Right ventricle myocardium inferior (tissue), 1 donor: ENCODE data around the gene CTNNA3. TPM values are rescaled to one million over a fixed set of nuclear protein-coding genes. Genes with fewer than 3 reads are reported as not detected.
A peak's percentile ranks its signal among the peaks of the same experiment; 100 is the strongest.
"Not testable (repeated sequence)": the region's sequence is repeated elsewhere in the genome, so short reads cannot be mapped to it uniquely, and the experiment has no call there.

Experiments used
- ATAC-seq: fragments of 200-7000 bp; cut with Tn5 transposase; one replicate; pipeline ENCODE4 v1.9.1; 2020; ENCODE audit warnings: mild to moderate bottlenecking, moderate library complexity
- DNase-seq: peaks from one replicate; pipeline ENCODE4 v3.0.0; 2021; ENCODE audit errors: missing footprints
- intact Hi-C: fragments of 100-400 bp; cut with DNase I; formaldehyde crosslinking; loops from one replicate; pipeline ENCODE4 v1.11.0; 2022
- total RNA-seq: library from RNA; stranded (reverse); fragmentation: NEBNext Ultra II Directional; extraction: Animal tissue kit (Norgen Biotek cat#: 25700); gene quantifications from one replicate; pipeline ENCODE4 v1.2.1, GENCODE V29; 2021
- donor health status: DM: no; HTN: yes; CAD: no; lungs with severe emphysema.

The CTNNA3 gene
- total RNA-seq, 1 donor from 2014 or later, result 120 TPM

GRCh38 chr10:67537906-67538305 lies 158.1 kb downstream of the CTNNA3 start:
- no peak for ATAC-seq
- DNase-seq, result no peak
- intact Hi-C loops, result no loop called here

- intact Hi-C loops, result no loop called here
- no peak for DNase-seq
- no peak for ATAC-seq
Observed at GRCh38 chr10:67533376-67533775, 162.6 kb downstream of the CTNNA3 start.

- intact Hi-C loops, result not testable (repeated sequence)
Observed at GRCh38 chr10:67530990-67531389, 165.0 kb downstream of the CTNNA3 start.

GRCh38 chr10:67527351-67527750 lies 168.6 kb downstream of the CTNNA3 start:
- intact Hi-C loops, result loop anchor here (10.0 kb wide), 2 partner anchors 257 to 603 kb away; partner anchors contain the start of gene LRRTM3
- no peak for ATAC-seq
- no peak for DNase-seq

More at GRCh38 chr10:67530990-67531389, 165.0 kb downstream of the CTNNA3 start:
- not testable (repeated sequence) for ATAC-seq, DNase-seq

DNA sequence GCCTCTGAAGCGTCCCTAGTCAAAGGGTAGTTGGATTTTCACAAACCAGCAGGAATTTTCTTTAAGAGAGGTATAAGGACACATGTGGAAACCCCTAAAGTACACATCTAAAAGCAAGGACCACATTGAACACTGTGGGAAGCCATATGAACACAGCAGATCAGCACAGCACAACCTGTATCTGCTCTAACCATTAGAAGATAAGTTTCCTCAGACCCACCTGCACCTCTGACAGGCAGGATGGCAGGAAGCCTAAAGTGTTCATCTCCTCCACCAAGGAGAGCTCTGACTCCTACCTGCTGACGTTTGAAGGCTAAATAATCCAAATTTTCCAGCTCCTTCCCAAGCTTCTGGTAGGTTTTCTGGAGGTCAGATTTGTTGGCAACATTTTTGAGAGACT lies 174.4 kb downstream of the CTNNA3 start:
- intact Hi-C loops, result loop anchor here (10.0 kb wide), 2 partner anchors 263 to 597 kb away; partner anchors contain the start of gene LRRTM3

DNA sequence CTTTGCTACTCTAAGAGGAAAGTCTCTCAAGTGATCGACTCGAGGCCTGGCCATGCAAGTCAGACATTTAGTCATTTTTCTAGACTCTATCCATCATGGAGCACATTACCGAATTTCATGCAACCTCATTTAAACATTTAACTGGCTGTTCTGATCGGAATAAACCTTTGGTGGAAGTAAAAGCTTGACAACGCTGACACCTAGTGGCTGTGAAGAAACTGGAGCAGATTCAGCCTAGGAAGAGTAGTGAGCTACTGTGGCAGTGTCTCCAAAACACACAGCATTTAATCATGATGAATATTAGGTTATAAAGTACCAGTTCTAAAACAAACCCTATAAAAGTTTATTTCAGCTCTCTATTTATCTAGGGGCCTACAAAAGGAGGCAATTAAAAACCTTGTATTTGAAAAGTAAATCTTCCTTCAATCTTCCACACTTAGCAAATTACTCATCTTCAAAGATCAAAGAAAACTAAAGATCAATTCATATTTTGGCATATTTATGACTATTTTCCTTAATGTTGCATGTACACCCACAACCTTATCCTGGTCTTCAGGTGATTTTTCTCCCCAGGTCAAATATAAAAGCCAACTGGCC lies 175.0 kb downstream of the CTNNA3 start:
- no peak for DNase-seq
- ATAC-seq, result peak; percentile 80
- intact Hi-C loops, result loop anchor here (10.0 kb wide), 2 partner anchors 264 to 596 kb away; partner anchors contain the start of gene LRRTM3

More for the DNA sequence above, 174.4 kb downstream of the CTNNA3 start:
- no peak for DNase-seq
- ATAC-seq, result no peak

GRCh38 chr10:67519434-67519833 lies 176.6 kb downstream of the CTNNA3 start:
- DNase-seq (no peak), ATAC-seq (peak; percentile 54)
- intact Hi-C loops, result no loop called here

GRCh38 chr10:67518756-67519155 lies 177.2 kb downstream of the CTNNA3 start:
- DNase-seq (no peak), ATAC-seq (no peak)
- intact Hi-C loops, result no loop called here

- DNase-seq, result no peak
- intact Hi-C loops, result no loop called here
- no peak for ATAC-seq
Observed at GRCh38 chr10:67518043-67518442, 178.0 kb downstream of the CTNNA3 start.

GRCh38 chr10:67506757-67507091 lies 189.3 kb downstream of the CTNNA3 start:
- DNase-seq, result no peak
- intact Hi-C loops, result no loop called here
- no peak for ATAC-seq

- DNase-seq (no peak), ATAC-seq (peak; percentile 42)
- intact Hi-C loops, result no loop called here
Observed at GRCh38 chr10:67506083-67506756, 189.8 kb downstream of the CTNNA3 start.

DNA sequence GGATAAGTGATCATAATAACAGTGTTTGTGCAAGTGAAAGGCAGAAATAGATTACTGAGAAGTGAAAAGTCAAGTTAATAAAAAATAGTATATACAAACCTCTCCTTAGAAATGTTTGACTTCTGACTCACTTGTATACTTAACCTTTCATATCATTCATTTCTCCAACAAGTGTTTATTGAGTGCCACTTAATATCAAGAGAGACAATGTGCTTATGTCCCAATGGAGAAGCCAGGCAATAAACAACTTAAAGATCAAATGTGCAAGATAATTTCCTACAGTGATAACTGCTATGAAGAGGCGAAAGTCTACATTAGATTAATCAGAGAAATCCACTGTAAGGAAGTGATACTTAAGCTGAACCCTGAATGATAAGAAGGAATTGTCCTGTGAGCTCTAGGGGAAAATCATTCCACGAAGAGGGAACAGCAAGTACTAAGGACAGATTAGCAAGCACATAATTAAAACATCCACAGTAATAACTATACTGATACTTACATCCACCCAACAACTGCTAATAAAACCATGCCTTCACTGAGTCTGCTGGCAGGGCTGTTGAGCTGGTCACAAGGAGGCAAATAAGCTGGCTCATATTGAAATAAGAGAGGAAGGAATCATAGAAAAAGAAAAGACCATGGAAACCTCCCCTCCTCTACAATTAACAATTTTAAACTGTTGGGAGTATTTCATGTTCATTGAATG lies 203.5 kb downstream of the CTNNA3 start:
- ATAC-seq, result no peak
- intact Hi-C loops, result no loop called here
- no peak for DNase-seq

DNA sequence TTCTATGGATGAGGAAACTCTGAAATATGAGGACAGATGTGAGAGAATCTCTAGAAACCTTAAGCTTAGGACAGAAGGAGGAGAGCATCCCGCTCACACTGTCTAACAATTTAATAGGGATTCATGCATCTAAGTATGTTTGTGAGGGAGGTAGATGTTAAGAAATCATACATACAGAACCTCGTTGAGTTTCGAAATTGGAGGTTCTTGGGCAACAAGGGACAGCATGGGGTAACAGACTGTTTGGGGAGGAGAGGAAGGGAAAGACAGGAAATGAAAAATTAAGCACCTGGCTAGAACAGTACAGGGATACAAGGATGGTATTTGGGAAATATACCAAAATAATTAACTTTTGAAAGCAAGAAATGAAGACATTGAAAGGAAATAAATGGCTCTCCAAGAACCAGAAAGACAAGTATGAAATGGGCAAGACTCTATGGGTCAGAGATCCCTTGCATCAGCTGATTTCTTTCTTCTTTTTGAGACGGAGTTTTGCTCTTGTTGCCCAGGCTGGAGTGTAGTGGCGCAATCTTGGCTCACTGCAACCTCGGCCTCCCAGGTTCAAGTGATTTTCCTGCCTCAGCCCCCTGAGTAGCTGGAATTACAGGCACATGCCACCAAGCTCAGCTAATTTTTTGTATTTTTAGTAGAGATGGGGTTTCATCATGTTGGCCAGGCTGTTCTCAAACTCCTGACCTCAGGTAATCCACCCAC lies 207.9 kb downstream of the CTNNA3 start:
- intact Hi-C loops, result no loop called here
- DNase-seq (no peak), ATAC-seq (no peak)

DNA sequence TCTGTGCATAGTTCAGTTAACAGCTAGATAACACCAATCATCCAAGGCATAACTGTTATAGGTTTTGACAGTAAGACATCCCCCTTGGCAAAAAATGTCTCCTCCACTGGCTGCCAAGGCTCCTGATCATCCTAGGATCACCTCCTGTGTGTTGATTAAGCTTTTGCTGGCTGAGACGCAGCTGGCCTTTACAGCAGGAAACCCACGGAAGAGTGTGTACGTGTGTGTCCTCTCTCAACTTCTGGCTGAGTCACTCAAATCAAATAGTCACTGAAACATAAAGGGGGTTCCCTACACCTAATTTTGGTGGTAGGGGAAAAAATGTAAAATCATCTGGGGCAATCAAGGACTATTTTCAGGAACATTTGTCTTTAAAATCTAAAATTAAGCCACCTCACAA lies 208.8 kb downstream of the CTNNA3 start:
- DNase-seq, result no peak
- intact Hi-C loops, result no loop called here
- no peak for ATAC-seq

DNA sequence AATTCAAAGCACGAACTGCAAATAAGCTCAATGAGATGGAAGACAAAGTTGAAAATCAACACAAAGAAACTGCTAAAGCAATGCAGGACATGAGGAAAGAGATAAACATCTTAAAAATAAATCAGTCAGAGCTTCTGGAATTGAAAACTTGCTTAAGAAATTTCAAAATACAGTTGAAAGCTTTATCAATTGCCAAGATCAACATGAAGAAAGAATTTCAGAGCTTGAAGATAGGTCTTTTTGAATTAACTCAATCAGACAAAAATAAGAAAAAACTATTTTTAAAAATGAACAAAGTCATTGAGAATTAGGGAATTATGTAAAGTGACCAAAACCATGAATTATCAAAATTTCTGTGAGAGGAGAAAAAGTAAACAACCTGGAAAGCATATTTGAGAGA lies 218.1 kb downstream of the CTNNA3 start:
- DNase-seq (no peak), ATAC-seq (no peak)
- intact Hi-C loops, result no loop called here

- intact Hi-C loops, result no loop called here
- ATAC-seq (no peak), DNase-seq (no peak)
Observed at GRCh38 chr10:67476201-67476600, 219.8 kb downstream of the CTNNA3 start.

DNA sequence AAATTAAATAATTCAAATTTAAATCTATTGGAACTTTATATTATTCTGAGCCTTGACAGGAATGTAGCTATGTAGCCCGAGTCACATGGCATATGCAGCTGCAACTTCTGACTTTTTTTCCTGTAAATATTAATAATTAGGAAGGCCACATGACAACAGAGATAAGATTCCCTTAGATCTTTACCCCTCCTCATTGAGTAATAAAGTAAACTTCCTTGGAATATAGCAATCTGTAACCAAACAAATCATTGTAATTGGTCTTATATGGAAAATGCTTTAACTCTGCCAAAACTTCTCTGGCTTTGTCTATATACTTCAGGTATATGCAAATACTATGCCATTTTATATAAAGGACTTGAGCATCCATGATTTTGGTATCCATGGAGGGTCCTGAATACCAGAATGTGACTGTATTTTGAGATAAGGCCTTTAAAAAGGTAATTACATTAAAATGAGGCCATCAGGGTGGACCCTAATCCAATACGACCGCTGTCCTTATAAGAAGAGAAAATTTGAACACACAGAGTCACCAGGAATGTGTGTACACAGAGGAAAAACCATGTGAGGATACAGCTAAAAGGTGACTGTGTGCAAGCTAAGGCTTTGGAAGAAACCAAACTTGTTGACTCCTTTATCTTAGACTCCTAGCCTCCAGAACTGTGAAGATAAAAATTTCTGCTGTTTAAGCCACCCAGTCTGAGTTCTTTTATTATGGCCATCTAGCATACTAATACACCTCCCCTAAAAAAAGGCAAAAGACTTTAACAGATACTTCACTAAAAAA lies 222.0 kb downstream of the CTNNA3 start:
- intact Hi-C loops, result no loop called here
- DNase-seq (no peak), ATAC-seq (no peak)

- intact Hi-C loops, result no loop called here
- ATAC-seq, result no peak
- DNase-seq, result no peak
Observed at GRCh38 chr10:67471022-67471421, 225.0 kb downstream of the CTNNA3 start.

GRCh38 chr10:67464278-67464677 lies 231.7 kb downstream of the CTNNA3 start:
- DNase-seq (no peak), ATAC-seq (no peak)
- intact Hi-C loops, result no loop called here
